ENCODE results near the gene MKKS.

Gene MKKS

GRCh38 chr20:10454151-10454750 is 20.2 kb upstream of the MKKS start:
- in situ Hi-C loops (cut with MboI; ENCODE audit: low sequenced_read_pairs) = loop anchor here (25.0 kb wide), 1 partner anchor 1083 kb away; no protein-coding TSS in a partner anchor

GRCh38 chr20:10453241-10453640 is 19.2 kb upstream of the MKKS start:
- in situ Hi-C loops (cut with MboI; ENCODE audit: low sequenced_read_pairs) = loop anchor here (25.0 kb wide), 1 partner anchor 1084 kb away; no protein-coding TSS in a partner anchor

- in situ Hi-C loops (cut with MboI; ENCODE audit: low sequenced_read_pairs) = no loop called here
Measured at GRCh38 chr20:10449270-10449669, 15.2 kb upstream of the MKKS start.

GRCh38 chr20:10448270-10449156 is 14.5 kb upstream of the MKKS start:
- in situ Hi-C loops (cut with MboI; ENCODE audit: low sequenced_read_pairs) = no loop called here

- in situ Hi-C loops (cut with MboI; ENCODE audit: low sequenced_read_pairs) = no loop called here
Measured at GRCh38 chr20:10447028-10447427, 13.0 kb upstream of the MKKS start.

- in situ Hi-C loops (cut with MboI; ENCODE audit: low sequenced_read_pairs) = no loop called here
Measured at GRCh38 chr20:10445758-10446157, 11.7 kb upstream of the MKKS start.

- in situ Hi-C loops (cut with MboI; ENCODE audit: low sequenced_read_pairs) = no loop called here
Measured at GRCh38 chr20:10443936-10444335, 9.9 kb upstream of the MKKS start.

- in situ Hi-C loops (cut with MboI; ENCODE audit: low sequenced_read_pairs) = no loop called here
Measured at GRCh38 chr20:10438217-10438616, 4.2 kb upstream of the MKKS start.

GRCh38 chr20:10436053-10436699 is 2.2 kb upstream of the MKKS start:
- in situ Hi-C loops (cut with MboI; ENCODE audit: low sequenced_read_pairs) = no loop called here

GRCh38 chr20:10434832-10435812 is 1.1 kb upstream of the MKKS start, which contains the start of gene SLX4IP:
Gene SLX4IP (plus strand): TSS chr20:10435305. CDS start chr20:10458205, 22,900 bp downstream.
- in situ Hi-C loops (cut with MboI; ENCODE audit: low sequenced_read_pairs) = no loop called here

GRCh38 chr20:10434467-10434831 is 427 bp upstream of the MKKS start:
- in situ Hi-C loops (cut with MboI; ENCODE audit: low sequenced_read_pairs) = no loop called here

GRCh38 chr20:10433014-10433622 is 904 bp downstream of the MKKS start:
- in situ Hi-C loops (cut with MboI; ENCODE audit: low sequenced_read_pairs) = no loop called here

GRCh38 chr20:10432079-10432478 is 1.9 kb downstream of the MKKS start:
- in situ Hi-C loops (cut with MboI; ENCODE audit: low sequenced_read_pairs) = no loop called here

GRCh38 chr20:10430704-10431103 is 3.3 kb downstream of the MKKS start:
- in situ Hi-C loops (cut with MboI; ENCODE audit: low sequenced_read_pairs) = no loop called here

GRCh38 chr20:10430000-10430466 is 4.0 kb downstream of the MKKS start:
- in situ Hi-C loops (cut with MboI; ENCODE audit: low sequenced_read_pairs) = no loop called here

GRCh38 chr20:10429443-10429981 is 4.5 kb downstream of the MKKS start:
- in situ Hi-C loops (cut with MboI; ENCODE audit: low sequenced_read_pairs) = no loop called here

GRCh38 chr20:10428008-10428407 is 6.0 kb downstream of the MKKS start:
- in situ Hi-C loops (cut with MboI; ENCODE audit: low sequenced_read_pairs) = no loop called here

GRCh38 chr20:10427060-10427692 is 6.8 kb downstream of the MKKS start:
- in situ Hi-C loops (cut with MboI; ENCODE audit: low sequenced_read_pairs) = no loop called here

GRCh38 chr20:10423735-10424134 is 10.3 kb downstream of the MKKS start:
- in situ Hi-C loops (cut with MboI; ENCODE audit: low sequenced_read_pairs) = no loop called here

Data from HL-60/S4 treated with retinoic acid at 250 ng/mL for 4 days and 3 days (cell line).